Measurements from ENCODE around the gene PEX19.

PEX19 gene

GRCh38 chr1:160228431-160228830 is 56.5 kb downstream of the PEX19 start:
- H3K4me3 ChIP-seq (ENCODE audit: low read depth, low read length) = no peak overlapping the region
- no peak for DNase-seq (ENCODE audit: low read depth)
- no peak for TF ChIP-seq CTCF (IDR thresholded peaks at IDR 0.05; ENCODE audit: insufficient read depth, low read depth, low read length, missing control alignments)

- H3K4me3 ChIP-seq (ENCODE audit: low read depth, low read length) = no peak overlapping the region
- no peak for DNase-seq (ENCODE audit: low read depth)
- no peak for TF ChIP-seq CTCF (IDR thresholded peaks at IDR 0.05; ENCODE audit: insufficient read depth, low read depth, low read length, missing control alignments)
These were observed 57.4 kb downstream of the PEX19 start for GRCh38 chr1:160227561-160227960.

- no peak for DNase-seq (ENCODE audit: low read depth)
- no peak for TF ChIP-seq CTCF (IDR thresholded peaks at IDR 0.05; ENCODE audit: insufficient read depth, low read depth, low read length, missing control alignments)
- H3K4me3 ChIP-seq (ENCODE audit: low read depth, low read length) = no peak overlapping the region
These were observed 57.9 kb downstream of the PEX19 start for GRCh38 chr1:160227034-160227433.
